ENCODE results near the gene PDE1C. TPM values are rescaled to one million over a fixed set of nuclear protein-coding genes. Genes with fewer than 3 reads are reported as not detected.

Gene PDE1C
- total and polyA plus RNA-seq, 2 of the 4 experiments (the other 2 are of a cell fraction), result 14.2 to 61.5 TPM

DNA sequence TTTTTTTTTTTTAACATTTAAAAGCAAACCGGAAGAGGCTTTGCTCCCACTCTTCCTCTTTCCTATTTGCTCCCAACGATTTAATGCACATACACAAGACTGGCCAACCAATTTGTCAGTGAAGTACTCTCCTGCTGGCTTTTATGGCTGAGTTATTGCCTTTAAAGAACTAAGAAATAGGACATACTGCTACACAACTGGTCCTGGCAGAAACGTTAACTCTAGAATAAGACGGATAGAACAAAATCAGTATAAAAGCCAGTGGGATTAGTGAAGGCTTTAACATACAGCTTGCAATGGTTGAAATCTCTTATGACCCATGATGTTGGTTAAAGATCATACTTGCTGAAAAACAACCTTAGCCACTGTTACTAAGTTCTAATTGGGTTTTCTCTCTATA lies 47.2 kb downstream of the PDE1C start:
- Histone ChIP-seq H3K9me1 (ENCODE audit: insufficient read depth, low read length) (no peaks in the 10 kb centered on the region), H3K27me3 (ENCODE audit: control insufficient read depth, insufficient read depth, low read length) (no peaks in the 10 kb centered on the region), H2AK9ac (replicated peaks; ENCODE audit: low read depth, low read length, poor library complexity) (no peak overlapping the region), H3K36me3 (ENCODE audit: control insufficient read depth, insufficient read depth, low read length) (no peaks in the 10 kb centered on the region), H3K14ac (replicated peaks; ENCODE audit: low read depth, low read length) (no peak overlapping the region), H3K4me1 (ENCODE audit: control insufficient read depth, insufficient read depth, low read length) (peaks cover 16% of the 10 kb centered on the region), H2AFZ (replicated peaks; ENCODE audit: low read length, poor library complexity) (no peak overlapping the region), H3K4me2 (ENCODE audit: low read depth, low read length) (no peak overlapping the region), H2BK20ac (ENCODE audit: low read depth, low read length) (no peak overlapping the region), H3K79me1 (ENCODE audit: low read depth in 1 of 2, low read length in 2 of 2) (peaks cover 7 to 15% of the 10 kb centered on the region in 2 experiments; a peak in 3 of 4 replicates), H3K4ac (ENCODE audit: low read depth, low read length) (no peak overlapping the region), H2BK120ac (ENCODE audit: low read depth, low read length) (no peak overlapping the region), H4K5ac (ENCODE audit: low read depth, low read length) (no peak overlapping the region; the same call in 1 of the 2 replicates), H3K18ac (ENCODE audit: low read depth, low read length) (peak overlapping the region; percentile 30; the same call in 1 of the 2 replicates), H3K4me3 (ENCODE audit: insufficient read depth, low read depth, low read length) (no peak overlapping the region), H3K9me3 (ENCODE audit: control insufficient read depth, insufficient read depth, low read length) (no peaks in the 10 kb centered on the region), H2BK5ac (ENCODE audit: low read depth, low read length, poor library complexity, severe bottlenecking) (no peak overlapping the region), H3K23ac (ENCODE audit: low read depth, low read length) (no peak overlapping the region), H3K27ac (ENCODE audit: insufficient read depth, low read length) (no peak overlapping the region), H2AK5ac (ENCODE audit: low read depth, low read length) (no peak overlapping the region), H3K9ac (ENCODE audit: low read depth, low read length) (no peak overlapping the region), H3K56ac (ENCODE audit: extremely low read depth, insufficient read depth, low read length) (no peak overlapping the region), H4K91ac (ENCODE audit: insufficient read depth, low read depth, low read length) (no peak overlapping the region), H4K8ac (ENCODE audit: low read depth in 2 of 2, low read length in 2 of 2) (no peak overlapping the region), H2BK15ac (ENCODE audit: low read depth, low read length) (no peak overlapping the region), H4K20me1 (ENCODE audit: insufficient read depth, low read length) (no peaks in the 10 kb centered on the region)
- in situ Hi-C loops (cut with MboI; ENCODE audit: low sequenced_read_pairs), result no loop called here
- intact Hi-C loops (cut with micrococcal nuclease), result no loop called here
- ChIA-PET CTCF (no interaction called here), POLR2A (ENCODE audit: unreplicated experiment) (no interaction called here)
- TF ChIP-seq, protein P1, sequence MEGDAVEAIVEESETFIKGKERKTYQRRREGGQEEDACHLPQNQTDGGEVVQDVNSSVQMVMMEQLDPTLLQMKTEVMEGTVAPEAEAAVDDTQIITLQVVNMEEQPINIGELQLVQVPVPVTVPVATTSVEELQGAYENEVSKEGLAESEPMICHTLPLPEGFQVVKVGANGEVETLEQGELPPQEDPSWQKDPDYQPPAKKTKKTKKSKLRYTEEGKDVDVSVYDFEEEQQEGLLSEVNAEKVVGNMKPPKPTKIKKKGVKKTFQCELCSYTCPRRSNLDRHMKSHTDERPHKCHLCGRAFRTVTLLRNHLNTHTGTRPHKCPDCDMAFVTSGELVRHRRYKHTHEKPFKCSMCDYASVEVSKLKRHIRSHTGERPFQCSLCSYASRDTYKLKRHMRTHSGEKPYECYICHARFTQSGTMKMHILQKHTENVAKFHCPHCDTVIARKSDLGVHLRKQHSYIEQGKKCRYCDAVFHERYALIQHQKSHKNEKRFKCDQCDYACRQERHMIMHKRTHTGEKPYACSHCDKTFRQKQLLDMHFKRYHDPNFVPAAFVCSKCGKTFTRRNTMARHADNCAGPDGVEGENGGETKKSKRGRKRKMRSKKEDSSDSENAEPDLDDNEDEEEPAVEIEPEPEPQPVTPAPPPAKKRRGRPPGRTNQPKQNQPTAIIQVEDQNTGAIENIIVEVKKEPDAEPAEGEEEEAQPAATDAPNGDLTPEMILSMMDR (conservative IDR thresholded peaks at IDR 0.05; ENCODE audit: low read depth, low read length), result no peak
- TF ChIP-seq BHLHE40 (IDR thresholded peaks at IDR 0.05; ENCODE audit: low read depth, low read length), result no peak
- no peak for TF ChIP-seq RCOR1 (IDR thresholded peaks at IDR 0.05; ENCODE audit: insufficient replicate concordance, low read length)
- no TSS peak for BruUV-seq (replicated peaks)
- dilution Hi-C loops (cut with HindIII; ENCODE audit: low sequenced_read_pairs, unreplicated experiment), result no loop called here
- ATAC-seq (ENCODE audit: low read depth), result no peak
- no peak for DNase-seq
- no CpG with 5 or more reads among the region's 4 CpGs for WGBS, 2 experiments (ENCODE audit: extremely low coverage in 2 of 2, insufficient read length in 1 of 2)

Data from IMR-90 (cell line).